IPS DF 4.7 (cell line): Measurements from ENCODE around the gene TGM4.
"Not testable (repeated sequence)": the region's sequence is repeated elsewhere in the genome, so short reads cannot be mapped to it uniquely, and the experiment has no call there.

Source experiments
- DNase-seq: peaks from one replicate; pipeline ENCODE4 v3.0.0-alpha.2; 2013; ENCODE audit warnings: low spot score; ENCODE audit errors: extremely low read depth

Gene TGM4

DNA sequence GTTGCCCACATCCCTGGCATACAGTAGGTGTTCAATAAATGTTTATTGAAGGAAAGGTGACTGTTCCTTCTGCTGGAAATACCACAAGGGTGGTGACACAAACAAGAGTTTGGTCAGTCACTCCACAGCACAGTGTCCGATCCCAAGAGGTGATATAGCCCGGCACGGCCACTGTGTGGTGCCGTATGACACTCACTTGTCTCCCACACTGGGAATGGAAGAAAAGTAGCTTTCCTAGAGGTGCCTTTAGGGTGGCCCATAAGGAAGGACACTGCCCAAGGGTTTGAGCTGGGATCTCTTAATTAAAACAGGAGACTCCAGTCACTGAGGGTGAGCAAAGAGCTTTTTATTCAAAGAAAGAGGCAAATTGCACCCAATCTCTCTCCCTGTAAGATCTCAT lies 40.5 kb downstream of the TGM4 start:
- no peak for DNase-seq

- no peak for DNase-seq
Observed at GRCh38 chr3:44915702-44916438, 41.5 kb downstream of the TGM4 start.

- DNase-seq = no peak
Observed at GRCh38 chr3:44918087-44918486, 43.7 kb downstream of the TGM4 start.

DNA sequence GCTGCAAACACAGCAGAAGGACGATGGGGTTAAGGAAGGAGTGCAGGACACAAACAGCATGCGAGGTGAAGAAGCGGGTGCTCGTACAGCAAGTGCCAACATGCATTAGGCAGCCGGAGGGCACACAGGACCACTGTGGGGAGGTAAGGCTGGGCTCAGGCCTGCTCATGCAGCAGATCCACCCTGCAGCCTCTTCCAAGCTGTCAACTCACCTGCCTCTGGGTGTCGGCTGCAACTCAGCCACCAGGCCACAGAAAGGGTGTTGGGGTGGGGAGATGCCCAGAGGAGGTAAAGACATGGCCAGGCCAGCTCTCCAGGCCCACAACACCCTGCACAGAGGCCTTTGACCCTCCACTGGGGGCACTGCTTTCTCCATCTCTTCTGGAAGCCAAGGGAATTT lies 44.2 kb downstream of the TGM4 start:
- no peak for DNase-seq

- no peak for DNase-seq
Observed at GRCh38 chr3:44920081-44920480, 45.7 kb downstream of the TGM4 start.

DNA sequence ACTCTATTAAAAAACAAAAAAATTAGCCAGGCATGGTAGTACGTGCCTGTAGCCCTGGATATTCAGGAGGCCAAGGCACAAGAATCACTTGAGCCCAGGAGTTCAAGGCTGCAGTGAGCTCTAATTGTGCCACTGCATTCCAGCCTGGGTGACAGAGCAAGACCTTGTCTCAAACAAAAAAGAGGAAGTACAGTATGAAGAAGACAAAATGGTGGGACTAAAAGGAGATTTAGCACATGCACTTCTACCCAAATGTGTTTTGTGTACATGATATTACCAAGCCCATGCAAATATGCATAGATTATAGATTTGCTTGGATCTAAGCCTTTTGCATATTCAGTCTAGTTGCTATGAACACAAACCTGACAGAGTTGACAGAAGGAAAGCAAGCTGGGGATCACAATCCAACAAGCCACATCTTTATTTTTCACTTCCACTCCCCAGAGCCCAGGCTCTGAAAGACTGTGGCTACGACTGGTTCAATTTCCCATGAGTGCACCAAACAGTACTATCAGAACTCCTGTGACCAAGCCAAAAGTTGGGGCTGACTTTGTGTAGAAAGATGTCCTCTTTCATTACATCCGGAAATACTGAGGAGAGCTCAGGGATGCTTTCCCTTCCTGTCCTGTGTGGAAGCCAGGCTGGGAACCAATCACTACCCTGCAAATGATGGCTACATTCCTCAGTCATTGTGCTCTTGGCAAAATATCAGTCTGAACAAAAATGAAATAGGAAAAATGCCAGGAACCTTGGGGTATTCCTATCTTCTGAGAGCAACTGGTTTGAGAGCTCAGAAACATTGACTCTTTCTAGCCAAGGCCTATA lies 49.4 kb downstream of the TGM4 start:
- DNase-seq = no peak

DNA sequence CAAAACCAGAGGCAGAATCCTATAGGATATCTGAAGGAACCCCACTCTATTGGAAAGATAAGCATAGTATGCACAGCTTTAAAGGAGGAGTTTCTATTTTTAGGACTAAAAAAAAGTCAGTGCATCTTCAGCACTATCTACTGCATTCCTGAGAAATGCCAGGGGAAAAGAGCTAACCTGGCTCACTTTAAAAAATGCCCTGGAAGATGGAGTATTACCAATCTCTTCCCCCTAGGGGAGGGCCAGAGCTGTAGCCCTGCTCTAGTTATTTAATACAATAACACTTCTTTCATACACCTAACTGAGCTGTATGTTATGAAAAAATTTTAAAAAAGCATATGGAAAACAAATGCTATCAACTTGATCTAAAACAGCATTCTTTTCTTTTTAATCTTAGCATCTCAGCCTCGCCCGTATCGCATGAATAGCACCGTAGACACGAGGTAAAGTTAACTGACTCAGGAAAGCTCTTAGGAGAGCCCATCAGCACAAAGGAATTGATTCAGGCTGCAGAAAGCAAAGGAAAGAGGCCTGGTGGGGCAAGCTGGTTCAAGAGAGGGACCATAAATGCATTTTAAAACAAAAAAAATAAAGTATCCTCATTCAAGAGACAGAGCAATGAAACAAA lies 50.2 kb downstream of the TGM4 start:
- no peak for DNase-seq

DNA sequence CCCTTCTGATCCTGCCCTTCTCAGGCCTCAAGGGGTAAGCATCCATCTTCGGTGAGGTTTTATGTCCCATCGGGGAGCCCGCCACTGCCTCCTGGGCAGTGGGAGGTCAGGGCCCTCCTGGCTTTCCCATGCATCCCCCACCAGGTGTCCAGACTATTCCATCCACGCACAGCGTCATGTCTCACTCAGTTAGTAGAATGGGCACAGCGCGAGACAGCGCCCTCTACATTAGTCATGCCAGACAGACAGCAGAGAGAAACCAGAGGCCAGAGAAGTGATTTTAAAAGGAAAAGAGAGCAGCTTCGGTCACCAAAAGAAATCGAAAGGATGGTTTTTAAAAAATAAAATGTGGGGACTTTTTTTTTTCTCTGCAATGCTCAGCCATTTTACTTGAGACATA lies 51.8 kb downstream of the TGM4 start:
- DNase-seq = no peak

GRCh38 chr3:44926921-44927320 lies 52.5 kb downstream of the TGM4 start:
- no peak for DNase-seq

DNA sequence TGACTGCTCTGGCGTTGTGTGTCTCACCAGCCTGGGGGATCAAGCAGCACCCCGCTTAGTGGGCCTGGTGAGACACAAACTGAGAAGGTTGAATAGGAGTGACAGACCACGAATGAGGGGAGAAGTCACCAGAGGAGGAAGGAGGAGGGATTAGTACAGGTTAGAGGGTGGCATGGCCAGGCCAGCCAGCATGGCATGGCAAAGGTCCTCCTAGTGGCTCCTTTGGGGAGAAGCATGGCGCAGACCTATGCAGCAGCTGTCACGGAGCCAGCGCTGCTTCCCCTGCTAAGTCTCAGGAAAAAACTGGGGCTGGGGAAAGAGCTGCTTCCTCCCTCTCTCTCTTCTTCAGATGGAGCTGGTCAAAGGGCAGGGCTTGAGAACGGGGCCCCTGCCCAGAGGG lies 53.0 kb downstream of the TGM4 start:
- no peak for DNase-seq

DNA sequence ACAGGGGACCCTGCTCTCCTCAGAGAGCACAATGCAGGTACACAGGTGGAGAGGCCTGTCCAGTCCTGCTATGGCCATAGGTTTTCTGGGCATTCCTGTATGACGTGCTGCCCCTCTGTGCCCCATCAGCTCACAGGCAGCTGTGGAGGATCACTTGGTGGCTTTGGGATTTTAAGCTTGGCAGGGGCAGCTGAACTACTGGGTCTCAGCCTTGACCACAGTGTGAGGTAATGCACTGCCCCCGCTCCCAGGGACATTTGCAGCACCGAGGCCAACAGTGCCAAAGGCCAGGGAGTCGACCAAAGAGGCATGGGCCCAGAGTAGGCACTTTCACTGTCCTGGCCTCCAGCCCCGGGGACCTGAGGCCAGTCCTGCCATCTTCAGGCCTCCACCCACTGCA lies 55.4 kb downstream of the TGM4 start:
- no peak for DNase-seq

- DNase-seq = no peak
Observed at GRCh38 chr3:44930911-44931310, 56.5 kb downstream of the TGM4 start.

GRCh38 chr3:44931791-44932190 lies 57.4 kb downstream of the TGM4 start:
- DNase-seq = no peak

GRCh38 chr3:44932271-44932670 lies 57.9 kb downstream of the TGM4 start:
- DNase-seq = no peak

GRCh38 chr3:44932986-44933944 lies 58.9 kb downstream of the TGM4 start:
- no peak for DNase-seq

- no peak for DNase-seq
Observed at GRCh38 chr3:44939581-44940036, 65.2 kb downstream of the TGM4 start.

DNA sequence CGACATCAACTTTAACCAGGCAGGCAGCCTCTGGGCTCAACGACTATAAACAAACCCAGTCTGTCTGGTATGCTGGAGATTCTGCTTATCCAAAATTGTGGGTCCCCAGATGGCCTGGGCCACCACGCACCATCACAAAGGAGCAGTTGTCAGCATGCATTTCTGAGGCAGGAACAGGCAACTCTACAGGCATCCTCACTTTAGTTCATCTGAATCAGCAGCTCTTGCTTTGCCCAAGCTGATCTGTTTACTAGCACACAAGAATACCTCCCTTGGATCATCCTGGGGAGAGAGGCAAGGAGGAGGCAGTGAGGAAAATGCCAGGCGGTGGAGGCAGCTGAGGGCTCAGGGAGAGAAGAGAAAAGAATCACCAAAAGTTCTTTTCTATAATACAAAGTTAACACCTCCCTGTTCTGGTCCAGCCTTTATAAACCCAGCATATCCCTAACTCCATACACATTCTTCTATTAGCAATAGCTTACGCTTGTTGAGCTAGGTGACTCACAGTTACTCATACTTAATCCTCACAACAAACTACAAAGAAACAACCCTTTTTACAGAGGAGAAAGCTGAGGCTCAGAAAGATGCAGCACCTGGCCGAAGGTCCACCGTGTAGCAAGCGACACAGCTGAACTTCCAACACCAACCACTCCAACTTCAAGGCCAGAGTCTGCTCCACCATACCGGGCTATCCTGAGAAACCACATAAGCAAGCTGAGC lies 68.0 kb downstream of the TGM4 start:
- no peak for DNase-seq

DNA sequence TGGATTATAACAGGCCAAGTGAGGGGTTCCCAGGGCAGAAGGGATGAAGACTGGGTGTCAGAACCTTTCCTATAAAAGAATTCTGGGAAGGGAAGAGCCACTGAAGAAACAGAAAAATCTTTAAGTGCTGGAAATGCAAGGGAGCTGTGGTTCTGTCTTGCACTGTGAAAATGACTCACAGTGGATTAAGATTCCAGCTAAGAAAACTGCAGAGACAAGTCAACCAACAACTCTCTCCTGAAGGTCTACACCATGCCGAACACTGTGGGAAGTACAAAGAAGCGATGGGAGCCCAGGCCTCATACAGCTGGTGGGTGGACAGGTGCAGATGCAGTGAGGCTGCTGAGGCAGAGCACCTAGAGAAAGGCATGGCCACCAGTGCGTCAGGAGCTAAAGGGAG lies 73.8 kb downstream of the TGM4 start:
- DNase-seq = no peak

- DNase-seq = not testable (repeated sequence)
Observed at GRCh38 chr3:44949770-44950169, 75.4 kb downstream of the TGM4 start.

- DNase-seq = no peak
Observed at GRCh38 chr3:44950275-44950734, 75.9 kb downstream of the TGM4 start.
